NCI-H1105 (cell line): ENCODE results near the gene CUEDC2.

Experiments used
- DNase-seq: peaks from one replicate; lab custom pipeline; 2025; lab: John Stamatoyannopoulos, UW

Gene CUEDC2

DNA sequence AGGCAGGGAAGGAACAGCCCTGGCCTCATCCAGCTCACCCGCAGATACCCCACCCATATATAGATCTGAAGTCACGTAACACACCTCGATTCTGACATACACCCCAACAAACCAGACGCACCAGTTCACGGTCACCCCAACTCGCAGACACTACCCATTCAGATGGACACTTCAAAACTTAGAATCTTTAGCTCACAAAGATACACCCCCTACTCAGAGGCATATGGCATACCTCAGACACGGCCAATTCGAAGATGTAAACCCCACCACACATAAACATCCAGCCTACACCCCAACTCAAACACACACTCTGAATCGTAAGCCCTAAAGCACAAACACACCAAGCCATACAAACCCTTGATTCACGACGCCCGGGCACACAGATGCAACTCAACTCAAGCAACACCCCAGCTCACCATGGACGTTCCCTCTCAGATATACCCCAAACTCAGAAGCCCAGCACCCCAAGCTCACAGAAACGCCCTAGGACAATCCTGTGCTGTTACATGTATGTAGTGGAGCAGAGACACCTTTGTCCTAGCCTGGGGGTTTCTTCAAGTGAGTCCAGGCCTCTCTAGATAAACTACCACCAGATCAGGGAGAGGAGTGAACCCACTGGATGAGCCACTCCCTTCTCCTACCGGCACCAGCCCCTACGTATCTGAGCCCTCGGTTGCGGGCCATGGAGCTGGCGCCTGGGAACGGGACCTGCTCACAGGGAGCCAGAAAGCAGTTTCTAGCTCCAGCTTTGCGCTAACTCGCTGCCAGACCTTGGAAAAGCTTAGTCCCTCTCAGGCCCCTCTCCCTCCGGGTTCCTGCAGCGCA, 22.6 kb downstream of the CUEDC2 start:
- DNase-seq = no peak

DNA sequence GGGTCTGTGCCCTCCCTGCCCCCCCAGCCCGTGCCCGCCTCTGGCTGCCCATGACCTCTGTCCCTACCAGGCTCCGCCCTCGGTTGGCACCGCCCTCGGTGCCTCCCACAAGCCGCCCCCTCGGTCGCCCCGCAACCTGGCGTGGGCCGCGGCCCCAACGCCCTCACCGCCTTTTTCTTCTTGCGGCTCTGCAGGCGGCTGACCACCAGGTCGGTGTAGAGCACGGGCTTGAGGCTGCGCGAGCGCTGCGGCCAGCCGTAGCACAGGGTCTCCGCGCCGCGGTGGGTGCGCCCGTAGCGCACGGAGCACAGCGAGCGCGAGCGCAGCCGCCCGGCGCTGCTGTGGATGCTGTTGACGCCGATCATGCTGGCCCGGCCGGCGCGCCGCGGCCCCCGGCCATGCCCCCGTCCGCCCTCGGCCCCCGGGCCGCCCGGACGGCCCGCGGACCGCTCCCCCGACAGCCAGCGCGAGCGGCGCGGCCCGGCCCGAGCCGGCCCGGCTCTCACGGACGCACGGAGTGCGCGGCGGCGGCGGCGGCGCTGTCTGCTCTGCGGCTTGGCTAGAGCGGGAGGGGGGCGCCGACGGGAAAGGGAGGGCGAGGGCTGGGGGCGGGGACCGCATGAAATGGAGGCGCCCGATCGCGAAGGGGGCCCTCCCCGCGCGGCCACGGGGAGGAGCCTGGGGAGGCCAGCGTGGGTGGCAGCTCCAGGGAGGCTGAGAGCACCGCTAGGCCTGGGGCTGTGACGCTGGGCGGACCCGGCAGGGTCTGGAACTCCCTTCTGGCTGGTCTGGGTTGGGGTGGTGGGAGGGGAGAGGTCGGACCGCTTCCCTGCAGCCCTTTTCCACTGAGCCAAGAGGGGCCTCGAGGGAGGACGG, 23.4 kb downstream of the CUEDC2 start:
- no peak for DNase-seq

DNA sequence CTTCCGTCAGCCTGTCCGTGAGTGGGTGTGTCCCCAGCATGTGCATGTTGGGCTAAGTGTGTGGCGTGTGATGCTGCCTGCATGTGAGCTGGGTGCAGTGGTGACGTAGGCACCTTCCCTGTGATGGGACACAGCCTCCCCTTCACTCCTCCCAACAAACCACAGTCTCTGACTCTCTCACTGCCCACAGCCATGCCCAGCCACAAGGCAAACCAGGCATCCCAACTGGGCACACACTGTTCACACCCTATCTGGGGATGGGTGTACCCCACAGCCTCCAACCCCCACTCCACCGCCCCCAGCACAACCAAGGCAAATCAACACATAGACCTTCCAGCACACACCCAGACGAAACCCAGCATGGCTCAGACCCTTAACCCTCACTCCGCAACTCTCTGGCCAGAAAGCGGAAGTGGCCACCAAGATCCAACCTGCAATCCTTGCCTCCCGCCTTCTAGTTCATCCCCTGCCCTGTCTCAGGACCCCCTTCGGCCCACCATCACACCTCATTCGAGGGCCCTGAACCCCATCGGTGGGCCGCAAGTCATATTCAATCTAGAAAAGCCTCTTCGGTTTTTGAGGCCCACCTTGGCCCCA, 24.1 kb downstream of the CUEDC2 start:
- no peak for DNase-seq

DNA sequence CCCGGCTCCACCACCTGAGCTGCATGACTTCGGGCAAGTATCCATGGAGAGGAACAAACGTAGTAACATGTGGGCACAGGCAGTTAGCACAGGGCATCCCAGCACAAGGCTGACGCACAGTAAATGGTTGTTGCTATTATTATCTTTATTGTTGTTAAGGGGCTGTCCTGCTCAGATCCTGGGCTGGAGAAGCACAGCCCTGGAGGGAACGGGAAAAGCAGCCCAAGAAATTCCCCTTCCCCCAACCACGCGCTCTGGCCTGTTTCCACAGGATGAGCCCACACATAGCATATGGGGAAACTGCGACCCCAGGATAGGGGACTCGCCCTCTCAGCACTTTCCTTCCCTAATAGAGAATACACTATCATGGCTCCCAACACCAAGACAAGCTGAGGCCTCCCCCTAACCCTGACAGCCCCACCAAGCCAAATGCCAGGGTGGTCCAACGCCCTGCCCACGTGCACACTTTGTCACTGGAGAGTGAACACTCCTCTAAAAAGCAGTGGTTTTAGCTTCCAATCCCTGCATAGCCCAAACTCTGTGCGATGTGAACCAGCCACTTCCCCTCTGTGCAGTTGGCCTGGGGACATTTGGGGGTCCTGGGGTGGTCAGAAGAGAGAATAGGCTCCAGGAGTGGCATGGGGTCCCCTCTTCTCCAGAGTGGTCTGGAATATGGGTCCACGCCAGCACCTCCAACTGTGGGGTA, 24.8 kb downstream of the CUEDC2 start:
- no peak for DNase-seq

DNA sequence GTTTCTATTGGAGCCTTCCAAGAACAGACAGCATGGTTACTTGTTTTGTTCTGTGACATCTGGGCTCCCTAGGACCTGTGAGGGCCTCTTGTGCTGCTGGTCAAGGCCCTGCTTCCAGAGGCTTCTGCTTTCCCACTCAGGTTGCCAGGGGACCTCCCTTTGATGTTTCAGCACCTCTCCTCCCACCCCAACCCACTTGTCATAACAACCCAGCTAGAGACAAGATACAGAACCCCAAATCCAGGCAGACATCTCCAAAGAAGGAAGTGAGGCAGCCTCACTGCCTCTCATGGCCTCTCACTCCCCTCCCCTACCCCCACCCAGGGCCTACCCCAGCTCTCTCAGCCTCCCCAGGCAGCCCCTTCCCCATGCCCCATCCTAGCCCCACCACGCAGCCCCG, 25.6 kb downstream of the CUEDC2 start:
- no peak for DNase-seq

DNA sequence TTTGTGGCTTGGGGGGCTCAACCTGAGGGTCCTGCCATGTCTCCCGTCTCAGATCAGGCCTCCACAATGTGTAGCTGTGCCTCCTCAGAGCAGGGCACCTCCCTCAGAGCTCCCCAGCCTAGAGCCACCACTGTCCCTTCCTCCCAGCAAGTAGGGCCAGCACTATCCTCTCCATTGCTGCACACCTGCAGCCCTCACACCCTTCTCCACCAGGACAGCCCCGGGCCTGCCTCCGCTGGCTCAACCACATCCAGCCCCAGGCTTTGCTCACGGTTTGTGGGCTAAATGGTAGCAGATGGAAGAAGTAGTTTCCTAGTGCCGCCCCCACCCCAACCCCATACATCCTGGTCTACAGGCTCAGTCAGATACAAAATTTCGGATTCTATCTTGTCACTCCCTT, 26.7 kb downstream of the CUEDC2 start:
- DNase-seq = no peak

DNA sequence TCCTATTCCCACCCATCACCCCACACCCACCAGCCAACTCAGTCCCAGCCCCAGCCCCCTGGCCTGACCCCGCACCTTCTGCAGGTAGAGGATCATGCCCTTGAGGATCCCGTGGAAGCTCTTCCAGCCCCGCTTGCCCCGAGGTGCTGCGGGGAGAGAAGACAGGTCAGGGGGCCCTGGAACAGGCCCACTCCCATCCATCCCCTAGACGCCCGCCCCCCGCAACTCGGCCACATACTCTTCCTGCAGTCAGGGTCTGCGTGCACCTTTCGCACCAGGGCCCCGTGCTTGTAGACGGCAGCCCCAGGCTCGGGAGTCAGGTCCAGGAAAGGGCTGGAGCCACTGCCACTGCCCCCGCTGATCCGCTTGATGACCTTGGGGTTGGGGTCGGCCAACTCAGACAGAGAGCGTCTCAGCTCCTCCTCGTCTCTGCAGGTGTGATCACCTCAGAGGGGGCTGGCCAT, 27.2 kb downstream of the CUEDC2 start:
- DNase-seq = no peak

DNA sequence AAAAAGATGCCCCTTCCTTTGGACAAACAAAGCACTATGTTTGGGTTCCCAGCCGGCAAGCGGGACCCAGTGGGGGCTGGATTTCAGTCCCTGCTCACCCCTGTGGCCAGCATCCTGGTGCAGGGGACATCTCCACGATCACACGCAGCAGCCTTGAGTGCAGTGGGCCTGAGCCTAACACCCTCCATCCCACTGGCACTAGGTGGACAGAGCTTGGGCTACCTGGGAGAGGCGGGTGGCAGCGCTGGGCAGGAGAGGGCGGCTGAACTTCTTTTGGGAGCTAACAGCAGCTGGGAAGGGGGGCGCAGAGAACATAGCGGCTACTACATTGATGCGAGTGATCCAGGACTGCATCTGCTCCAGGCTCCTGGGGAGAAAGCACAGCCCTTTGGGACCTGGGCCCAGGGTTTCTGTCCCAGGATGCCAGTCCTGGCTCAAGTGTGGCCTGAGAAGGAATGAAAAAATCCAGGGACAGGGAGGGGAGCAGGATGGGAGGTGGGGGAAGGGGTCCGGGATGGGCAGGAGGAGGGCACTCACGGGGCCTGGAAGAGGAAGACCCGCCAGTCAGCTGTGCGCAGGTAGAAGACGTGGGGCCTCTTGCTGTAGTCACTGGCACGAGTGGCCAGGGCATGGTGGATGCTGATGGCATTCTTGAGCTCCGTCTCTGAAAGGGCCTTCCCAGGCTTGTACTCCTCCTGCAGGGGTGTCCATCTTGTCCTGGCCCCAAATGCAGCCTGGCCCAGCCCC, 27.8 kb downstream of the CUEDC2 start:
- no peak for DNase-seq

DNA sequence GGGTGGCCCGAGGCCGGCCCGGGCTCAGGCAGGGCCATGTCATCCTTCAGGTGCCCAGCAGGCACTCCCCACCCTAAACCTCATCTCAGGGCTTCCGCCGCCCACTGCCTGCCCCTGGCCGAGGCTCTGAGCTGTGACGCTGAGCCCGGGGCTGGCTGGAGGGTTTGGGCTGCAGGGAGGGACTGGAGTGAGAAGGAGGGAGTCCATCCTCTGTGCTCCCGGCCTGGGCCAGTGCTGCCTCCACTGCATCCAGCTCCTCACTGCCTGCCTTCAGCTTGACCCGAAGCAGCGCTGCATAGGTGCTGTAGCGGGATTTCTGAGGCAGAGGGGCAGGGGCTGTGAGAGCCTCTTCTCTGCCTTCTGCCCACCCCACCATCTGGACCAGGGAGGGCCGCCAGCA, 29.3 kb downstream of the CUEDC2 start:
- DNase-seq = no peak

DNA sequence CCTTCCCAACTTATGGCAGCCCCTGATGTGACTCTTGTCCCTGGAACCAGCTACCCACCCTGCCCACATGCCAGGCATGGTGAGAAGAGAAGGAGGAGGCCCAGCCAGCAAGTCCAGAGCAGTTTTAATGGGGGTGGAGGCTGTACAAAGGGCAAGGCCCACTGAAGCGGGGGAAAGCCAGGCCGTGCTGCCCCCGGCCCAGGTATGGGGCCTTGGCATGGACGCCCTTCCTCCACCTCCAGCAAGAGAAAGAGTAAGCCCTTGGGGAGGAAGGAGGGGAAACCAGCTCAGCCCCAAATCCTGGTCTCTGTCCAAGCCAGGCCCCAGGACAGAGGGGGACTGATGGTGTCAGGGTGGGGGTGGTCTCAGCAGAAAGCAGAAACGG, 29.9 kb downstream of the CUEDC2 start:
- no peak for DNase-seq

DNA sequence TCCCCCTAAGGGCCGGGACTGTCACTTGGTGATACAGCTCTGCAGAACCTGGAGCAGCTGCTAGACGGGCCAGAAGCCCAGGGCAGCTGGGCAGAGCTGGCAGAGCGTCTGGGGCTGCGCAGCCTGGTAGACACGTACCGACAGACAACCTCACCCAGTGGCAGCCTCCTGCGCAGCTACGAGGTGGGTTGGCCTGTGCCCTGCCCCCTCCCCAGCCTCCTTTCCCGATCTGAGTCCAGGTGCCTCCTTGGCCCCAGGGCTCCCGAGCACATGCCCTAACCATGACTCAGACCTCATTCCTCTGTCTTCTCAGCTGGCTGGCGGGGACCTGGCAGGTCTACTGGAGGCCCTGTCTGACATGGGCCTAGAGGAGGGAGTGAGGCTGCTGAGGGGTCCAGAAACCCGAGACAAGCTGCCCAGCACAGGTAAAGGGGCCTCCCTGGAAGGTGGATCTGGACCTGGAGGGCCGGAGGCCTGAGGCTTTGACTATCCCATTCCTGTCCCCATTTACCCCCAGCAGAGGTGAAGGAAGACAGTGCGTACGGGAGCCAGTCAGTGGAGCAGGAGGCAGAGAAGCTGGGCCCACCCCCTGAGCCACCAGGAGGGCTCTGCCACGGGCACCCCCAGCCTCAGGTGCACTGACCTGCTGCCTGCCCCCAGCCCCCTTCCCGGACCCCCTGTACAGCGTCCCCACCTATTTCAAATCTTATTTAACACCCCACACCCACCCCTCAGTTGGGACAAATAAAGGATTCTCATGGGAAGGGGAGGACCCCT, 30.5 kb downstream of the CUEDC2 start:
- DNase-seq = no peak

DNA sequence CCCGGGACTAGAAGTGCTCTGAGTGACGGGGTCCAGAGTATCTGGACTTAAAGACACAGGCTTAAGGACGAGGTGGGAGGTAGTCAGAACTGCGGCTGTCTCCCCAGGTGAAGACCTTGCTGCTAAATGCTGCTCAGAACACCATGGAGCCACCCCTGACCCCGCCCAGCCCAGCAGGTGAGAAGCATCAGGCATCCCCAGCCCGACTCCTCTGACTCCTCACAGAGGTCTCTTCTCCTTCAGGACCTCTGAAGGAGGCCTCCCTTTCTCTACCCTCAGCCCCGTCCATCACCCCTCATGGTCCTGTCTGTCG, 31.1 kb downstream of the CUEDC2 start:
- no peak for DNase-seq

DNA sequence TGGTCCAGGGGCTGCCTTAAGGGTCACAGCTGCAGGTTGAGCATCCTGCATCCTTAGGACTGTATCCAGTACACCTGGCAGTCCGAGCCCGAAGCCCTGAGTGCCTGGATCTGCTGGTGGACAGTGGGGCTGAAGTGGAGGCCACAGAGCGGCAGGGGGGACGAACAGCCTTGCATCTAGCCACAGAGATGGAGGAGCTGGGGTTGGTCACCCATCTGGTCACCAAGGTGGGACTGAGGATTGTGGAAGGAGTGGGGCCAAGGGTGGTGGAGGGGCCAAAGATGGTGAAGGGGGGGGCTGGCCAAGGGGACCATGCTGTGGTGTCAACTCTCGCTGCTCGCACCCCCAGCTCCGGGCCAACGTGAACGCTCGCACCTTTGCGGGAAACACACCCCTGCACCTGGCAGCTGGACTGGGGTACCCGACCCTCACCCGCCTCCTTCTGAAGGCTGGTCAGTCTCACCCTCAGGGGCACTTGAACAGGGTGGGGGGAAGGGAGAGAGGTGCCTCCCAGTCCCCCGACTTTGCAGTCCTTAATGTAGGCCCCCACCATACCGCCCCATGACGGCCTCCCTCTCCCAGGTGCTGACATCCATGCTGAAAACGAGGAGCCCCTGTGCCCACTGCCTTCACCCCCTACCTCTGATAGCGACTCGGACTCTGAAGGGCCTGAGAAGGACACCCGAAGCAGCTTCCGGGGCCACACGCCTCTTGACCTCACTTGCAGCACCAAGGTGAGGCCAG, 31.6 kb downstream of the CUEDC2 start:
- no peak for DNase-seq

DNA sequence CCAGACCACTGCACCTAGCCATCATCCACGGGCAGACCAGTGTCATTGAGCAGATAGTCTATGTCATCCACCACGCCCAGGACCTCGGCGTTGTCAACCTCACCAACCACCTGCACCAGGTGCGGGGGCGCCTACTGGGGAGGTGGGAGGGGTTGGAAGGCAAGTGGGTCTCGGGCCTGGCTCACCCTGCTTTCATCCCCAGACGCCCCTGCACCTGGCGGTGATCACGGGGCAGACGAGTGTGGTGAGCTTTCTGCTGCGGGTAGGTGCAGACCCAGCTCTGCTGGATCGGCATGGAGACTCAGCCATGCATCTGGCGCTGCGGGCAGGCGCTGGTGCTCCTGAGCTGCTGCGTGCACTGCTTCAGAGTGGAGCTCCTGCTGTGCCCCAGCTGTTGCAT, 32.3 kb downstream of the CUEDC2 start:
- DNase-seq = peak; percentile 57

DNA sequence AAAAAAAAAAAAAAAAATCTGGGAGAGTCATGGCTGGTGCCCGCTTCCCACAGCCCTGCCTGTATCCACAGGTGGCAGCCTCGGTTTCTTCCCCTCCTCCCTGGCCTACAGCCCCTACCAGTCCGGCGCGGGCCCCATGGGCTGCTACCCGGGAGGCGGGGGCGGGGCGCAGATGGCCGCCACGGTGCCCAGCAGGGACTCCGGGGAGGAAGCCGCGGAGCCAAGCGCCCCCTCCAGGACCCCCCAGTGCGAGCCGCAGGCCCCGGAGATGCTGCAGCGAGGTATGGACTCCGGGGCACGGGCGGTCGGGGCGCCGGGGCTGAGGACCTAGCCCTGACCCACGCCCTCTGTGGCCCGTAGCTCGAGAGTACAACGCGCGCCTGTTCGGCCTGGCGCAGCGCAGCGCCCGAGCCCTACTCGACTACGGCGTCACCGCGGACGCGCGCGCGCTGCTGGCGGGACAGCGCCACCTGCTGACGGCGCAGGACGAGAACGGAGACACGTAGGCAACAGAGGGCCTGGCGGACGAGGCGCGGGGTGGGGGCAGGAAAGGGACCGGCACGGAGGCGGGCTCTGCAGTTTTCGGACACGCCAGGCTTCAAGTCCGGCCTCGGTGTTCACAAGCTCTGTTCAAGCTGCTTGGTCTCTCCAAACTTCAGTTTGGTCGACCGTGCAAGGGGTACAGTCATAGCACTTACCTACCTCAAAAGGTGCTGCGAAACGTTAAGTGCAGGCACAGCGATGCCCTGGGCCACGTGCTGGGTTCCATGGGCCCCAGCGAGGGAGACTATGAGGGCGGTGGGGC, 33.0 kb downstream of the CUEDC2 start:
- peak; percentile 62 for DNase-seq

DNA sequence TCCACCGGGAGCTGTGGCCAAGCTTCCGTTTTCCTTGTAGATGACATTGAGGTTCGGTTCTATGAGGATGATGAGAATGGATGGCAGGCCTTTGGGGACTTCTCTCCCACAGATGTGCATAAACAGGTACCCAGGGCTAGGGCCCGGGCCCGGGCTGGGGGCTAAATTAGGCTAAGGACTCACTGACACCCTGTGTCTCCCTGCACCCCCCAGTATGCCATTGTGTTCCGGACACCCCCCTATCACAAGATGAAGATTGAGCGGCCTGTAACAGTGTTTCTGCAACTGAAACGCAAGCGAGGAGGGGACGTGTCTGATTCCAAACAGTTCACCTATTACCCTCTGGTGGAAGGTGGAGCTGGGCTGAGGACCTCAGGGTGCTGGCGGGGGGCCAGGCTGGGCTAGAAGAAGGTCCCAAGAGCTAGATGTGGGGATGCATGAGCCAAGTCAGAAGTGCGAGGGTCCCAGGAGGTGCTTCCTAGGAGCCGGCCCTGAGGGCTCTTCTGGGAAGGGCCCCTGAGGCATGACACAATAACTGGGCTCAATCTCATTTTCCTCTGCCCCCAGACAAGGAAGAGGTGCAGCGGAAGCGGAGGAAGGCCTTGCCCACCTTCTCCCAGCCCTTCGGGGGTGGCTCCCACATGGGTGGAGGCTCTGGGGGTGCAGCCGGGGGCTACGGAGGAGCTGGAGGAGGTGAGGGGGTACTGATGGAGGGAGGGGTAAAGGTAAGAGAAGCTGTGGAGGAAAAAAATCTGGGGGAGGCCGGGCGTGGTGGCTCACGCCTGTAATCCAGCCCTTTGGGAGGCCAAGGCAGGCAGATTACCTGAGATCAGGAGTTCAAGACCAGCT, 34.0 kb downstream of the CUEDC2 start:
- DNase-seq = no peak

DNA sequence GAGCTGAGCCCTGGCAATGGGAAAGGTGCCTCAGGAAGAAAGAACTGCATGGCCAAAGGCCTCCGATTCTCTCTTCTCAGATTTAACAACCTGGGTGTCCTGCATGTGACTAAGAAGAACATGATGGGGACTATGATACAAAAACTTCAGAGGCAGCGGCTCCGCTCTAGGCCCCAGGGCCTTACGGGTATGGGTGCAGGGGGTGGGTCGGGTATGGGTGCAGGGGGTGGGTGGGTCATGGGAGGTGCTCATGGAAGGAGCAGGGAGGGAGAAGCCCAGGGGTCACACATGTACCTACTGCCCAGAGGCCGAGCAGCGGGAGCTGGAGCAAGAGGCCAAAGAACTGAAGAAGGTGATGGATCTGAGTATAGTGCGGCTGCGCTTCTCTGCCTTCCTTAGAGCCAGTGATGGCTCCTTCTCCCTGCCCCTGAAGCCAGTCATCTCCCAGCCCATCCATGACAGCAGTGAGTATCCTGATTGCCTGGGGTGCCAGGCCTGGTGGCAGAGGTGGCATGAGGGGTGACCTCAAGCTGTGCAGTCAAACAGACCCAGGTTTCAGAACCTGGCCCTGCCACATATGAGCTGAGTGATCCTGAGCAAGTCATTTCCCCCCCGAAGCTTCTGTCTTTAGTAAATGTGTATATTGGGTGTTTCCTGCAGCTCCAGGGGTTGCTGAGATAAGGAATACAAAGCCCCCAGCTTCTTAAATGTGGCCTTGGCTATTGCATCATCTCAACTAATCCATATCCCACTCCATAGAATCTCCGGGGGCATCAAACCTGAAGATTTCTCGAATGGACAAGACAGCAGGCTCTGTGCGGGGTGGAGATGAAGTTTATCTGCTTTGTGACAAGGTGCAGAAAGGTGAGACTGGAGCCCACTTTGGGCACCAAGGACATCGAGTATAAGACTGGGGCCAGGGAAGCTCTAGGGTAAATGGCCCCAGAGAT, 34.9 kb downstream of the CUEDC2 start:
- no peak for DNase-seq
